Left lung (tissue), 10 donors: ENCODE data around the gene ARHGAP1. TPM values are rescaled to one million over a fixed set of nuclear protein-coding genes. Genes with fewer than 3 reads are reported as not detected.

ENCODE experiments used
- ATAC-seq: fragments of 200-7000 bp; cut with Tn5 transposase; one replicate; pipeline ENCODE4 v1.9.1; 2020; ENCODE audit warnings: moderate library complexity
- DNase-seq, 4 donors: peaks; one replicate each; pipeline ENCODE4 v3.0.0-alpha.2; 2013 to 2020
- H3K27ac ChIP-seq, 2 donors: fragments of 200-600 bp; sonication (generic) in 1 of 2; one replicate each; pipeline versions ENCODE4 v1.5.0 to v1.8.0; 2020 to 2021
- H3K27me3 ChIP-seq, 2 donors: fragments of 200-600 bp; sonication (generic) in 1 of 2; one replicate each; pipeline versions ENCODE4 v1.5.0 to v1.8.0; 2020 to 2021
- H3K36me3 ChIP-seq, 2 donors: fragments of 200-600 bp; sonication (generic) in 1 of 2; one replicate each; pipeline versions ENCODE4 v1.5.0 to v1.8.0; 2020 to 2021
- H3K4me1 ChIP-seq, 2 donors: fragments of 200-600 bp; one replicate each; pipeline ENCODE4 v1.8.0; 2021
- H3K4me3 ChIP-seq, 2 donors: fragments of 200-600 bp; sonication (generic) in 1 of 2; one replicate each; pipeline versions ENCODE4 v1.5.0 to v1.8.0; 2020 to 2021; ENCODE audit warnings: mild to moderate bottlenecking in 1 of 2
- H3K9me3 ChIP-seq, 2 donors: fragments of 200-600 bp; sonication (generic) in 1 of 2; one replicate each; pipeline versions ENCODE4 v1.5.0 to v1.8.0; 2020 to 2021
- CTCF ChIP-seq, 2 donors: fragments of 200-600 bp; sonication (generic) in 1 of 2; IDR thresholded peaks; one replicate each; pipeline versions ENCODE4 v1.5.0 to v1.8.0; 2021; ENCODE audit warnings: antibody characterized with exemption in 2 of 2
- intact Hi-C, 2 donors: fragments of 100-400 bp; cut with DNase I; formaldehyde crosslinking; loops; one replicate each; pipeline versions ENCODE4 v1.11.2 to v1.14.2; 2022
- polyA plus RNA-seq, 6 donors: library from polyadenylated mRNA; unstranded; fragments of 120-200 nt; gene quantifications; one replicate each; pipeline ENCODE4 v1.2.1, GENCODE V29; 2013; ENCODE audit not compliant: insufficient read length in 6 of 6
- total RNA-seq, 2 donors: library from RNA; stranded (reverse); fragmentation: NEBNext Ultra II Directional; extraction: Animal tissue kit (Norgen Biotek cat#: 25700); gene quantifications; one replicate each; pipeline ENCODE4 v1.2.1, GENCODE V29; 2021
- donor health status: DM: no; HTN: yes; CAD: no.
- donor health status: DM: no; HTN: no; CAD: no.

Gene ARHGAP1
- total and polyA plus RNA-seq, 8 donors: 59.9 to 90.3 (median 67.0) TPM

- intact Hi-C loops: no loop called here
- no peak overlapping the region for H3K4me3 ChIP-seq
- DNase-seq: no peak
- no peak overlapping the region for H3K27ac ChIP-seq
- H3K9me3 ChIP-seq: no peaks in the 10 kb centered on the region
- no peak for TF ChIP-seq CTCF (IDR thresholded peaks at IDR 0.05)
- H3K4me1 ChIP-seq: no peaks in the 10 kb centered on the region
- ATAC-seq: no peak
- peaks cover 0 to 74% of the 10 kb centered on the region in 2 donors for H3K36me3 ChIP-seq
- H3K27me3 ChIP-seq: no peaks in the 10 kb centered on the region
These were observed 71.5 kb downstream of the ARHGAP1 start for GRCh38 chr11:46628961-46629360.

Other genes with a start within 250 kb of the ARHGAP1 start
- 10 to 100 TPM; 27.2 to 28.2 TPM for gene AMBRA1, start 106.6 kb downstream of the ARHGAP1 start, total RNA-seq
- 10 to 100 TPM; 20.4 to 25.8 (median 22.9) TPM for gene AMBRA1, start 106.6 kb downstream of the ARHGAP1 start, polyA plus RNA-seq
- 1 to 10 TPM; 4.5 to 5.0 TPM for gene HARBI1, start 83.4 kb downstream of the ARHGAP1 start, total RNA-seq
- 1 to 10 TPM; 2.9 to 4.1 (median 3.2) TPM for gene HARBI1, start 83.4 kb downstream of the ARHGAP1 start, polyA plus RNA-seq
- 10 to 100 TPM; 54.5 to 55.4 TPM for gene ATG13, start 83.1 kb downstream of the ARHGAP1 start, total RNA-seq
- gene ATG13, start 83.1 kb downstream of the ARHGAP1 start, polyA plus RNA-seq: 10 to 100 TPM; 47.1 to 58.2 (median 51.2) TPM
- gene ZNF408, start 412 bp upstream of the ARHGAP1 start, total RNA-seq: 1 to 10 TPM; 5.8 to 8.6 TPM
- gene ZNF408, start 412 bp upstream of the ARHGAP1 start, polyA plus RNA-seq: 10 to 100 TPM in 4 of 6 donors, 1 to 10 TPM in 2; 9.4 to 11.6 (median 10.7) TPM
- not detected for gene F2, start 18.6 kb upstream of the ARHGAP1 start, total RNA-seq
- gene F2, start 18.6 kb upstream of the ARHGAP1 start, polyA plus RNA-seq: under 1 TPM in 3 of 6 donors, not detected in 3; 0.17 to 0.56 (median 0.42) TPM
- 10 to 100 TPM; 58.8 to 84.1 TPM for gene CKAP5, start 145.7 kb upstream of the ARHGAP1 start, total RNA-seq
- 100 to 1,000 TPM in 2 of 6 donors, 10 to 100 TPM in 4; 77.2 to 130 (median 92.7) TPM for gene CKAP5, start 145.7 kb upstream of the ARHGAP1 start, polyA plus RNA-seq
- 1 to 10 TPM; 4.9 to 5.0 TPM for gene LRP4, start 217.9 kb upstream of the ARHGAP1 start, total RNA-seq
- gene LRP4, start 217.9 kb upstream of the ARHGAP1 start, polyA plus RNA-seq: 10 to 100 TPM; 25.2 to 30.8 (median 26.8) TPM
- gene CSTPP1, start 236.1 kb upstream of the ARHGAP1 start, total RNA-seq: 10 to 100 TPM; 28.7 to 36.4 TPM
- gene CSTPP1, start 236.1 kb upstream of the ARHGAP1 start, polyA plus RNA-seq: 10 to 100 TPM; 48.8 to 56.0 (median 52.5) TPM